Amniotic stem cell (primary cell): ENCODE measurements around the gene PAK5.

Experiments
- DNase-seq: peaks from one replicate; lab custom pipeline; 2025; lab: John Stamatoyannopoulos, UW

PAK5 gene

DNA sequence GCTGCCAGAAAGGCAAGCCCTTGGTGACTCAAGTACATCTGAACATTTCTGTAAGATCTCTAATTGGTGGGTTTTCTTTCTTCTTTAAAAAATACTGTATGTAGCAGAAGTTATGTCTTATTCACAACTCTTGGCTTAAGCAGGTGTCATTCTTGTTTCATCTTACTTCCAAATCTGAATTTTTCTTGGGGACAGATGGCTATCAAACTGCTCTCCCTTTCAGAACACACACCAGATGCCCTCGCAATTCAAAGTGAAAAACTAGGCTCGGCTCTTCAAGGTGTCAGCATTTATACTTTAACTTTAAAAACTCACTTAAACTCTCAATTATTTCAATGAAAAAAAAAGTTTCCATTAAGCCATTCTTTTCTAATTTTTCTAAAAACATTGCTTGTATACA, 49.7 kb downstream of the PAK5 start:
- no peak for DNase-seq

DNA sequence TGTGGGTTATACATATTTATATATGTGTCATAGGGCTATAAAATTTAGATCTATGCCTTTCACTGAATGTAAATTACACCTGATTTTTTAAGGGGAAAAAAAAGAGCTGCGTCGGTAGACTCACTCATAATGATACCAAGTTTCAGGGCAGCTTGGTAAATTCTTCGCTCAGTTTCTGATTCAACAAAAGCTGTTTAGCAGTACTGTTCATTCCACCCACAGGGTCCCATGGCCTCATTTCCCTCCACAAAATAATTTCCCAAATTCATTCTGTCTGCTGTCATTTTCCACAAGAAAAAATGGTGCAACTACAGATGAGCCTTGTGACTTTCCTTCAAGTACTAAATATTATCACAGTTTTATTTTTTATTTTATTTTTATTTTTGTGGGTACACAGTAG, 63.7 kb downstream of the PAK5 start:
- no peak for DNase-seq

DNA sequence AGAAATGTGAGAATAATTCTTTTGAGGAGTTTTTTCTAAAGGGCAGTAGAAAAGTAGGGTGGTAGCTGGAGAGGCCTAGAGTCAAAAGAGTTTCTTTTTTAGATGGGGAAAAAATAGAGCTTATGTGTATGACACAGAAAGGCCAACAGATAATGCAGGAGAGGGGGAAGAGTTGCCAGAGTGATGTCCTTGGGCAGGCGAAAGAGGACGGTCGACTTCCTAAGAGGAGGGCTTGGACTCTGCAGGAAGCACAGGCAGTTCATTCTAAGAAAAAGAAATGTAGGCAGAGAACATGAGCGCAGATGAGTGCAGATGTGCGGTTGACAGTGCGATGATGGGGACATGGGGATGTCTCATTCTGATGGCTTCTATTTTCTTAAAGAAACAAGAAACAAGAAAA, 68.9 kb downstream of the PAK5 start:
- no peak for DNase-seq

DNA sequence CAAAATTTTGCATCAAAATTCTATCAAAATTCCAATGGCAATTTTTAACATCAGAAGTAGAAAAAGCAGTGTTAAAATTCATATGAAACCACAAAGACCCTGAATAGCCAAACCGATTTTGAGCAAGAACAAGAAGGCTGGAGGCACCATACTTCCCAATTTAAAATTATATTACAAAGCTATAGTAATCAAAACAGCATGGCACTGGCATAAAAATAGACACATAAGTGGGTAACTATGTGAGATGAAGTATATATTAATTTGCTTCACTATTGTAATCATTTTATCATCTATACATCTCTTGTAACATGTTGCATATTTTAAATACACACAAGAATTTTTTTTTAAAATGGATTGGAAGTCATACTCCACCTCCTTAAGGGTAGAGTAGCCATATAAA, 77.4 kb downstream of the PAK5 start:
- DNase-seq, result no peak

DNA sequence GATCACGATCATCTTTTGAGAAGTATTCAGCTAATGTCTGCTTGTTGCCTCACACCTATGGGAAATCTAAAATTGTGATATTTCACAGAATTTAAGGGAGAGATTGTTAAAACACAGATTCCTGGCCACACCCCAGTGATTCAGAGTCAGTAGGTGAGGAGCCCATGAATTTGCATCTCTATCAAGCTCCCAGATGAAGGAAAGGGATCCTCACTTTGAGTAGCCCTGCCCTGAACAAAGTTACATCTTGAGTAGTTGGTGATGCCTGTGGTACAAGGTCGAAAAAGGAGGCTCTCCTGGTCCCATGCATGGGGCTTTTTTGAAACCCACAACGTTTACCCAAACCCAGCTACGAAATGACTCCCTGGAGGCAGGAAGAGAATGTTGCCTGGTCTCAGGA, 79.5 kb downstream of the PAK5 start:
- DNase-seq, result no peak

DNA sequence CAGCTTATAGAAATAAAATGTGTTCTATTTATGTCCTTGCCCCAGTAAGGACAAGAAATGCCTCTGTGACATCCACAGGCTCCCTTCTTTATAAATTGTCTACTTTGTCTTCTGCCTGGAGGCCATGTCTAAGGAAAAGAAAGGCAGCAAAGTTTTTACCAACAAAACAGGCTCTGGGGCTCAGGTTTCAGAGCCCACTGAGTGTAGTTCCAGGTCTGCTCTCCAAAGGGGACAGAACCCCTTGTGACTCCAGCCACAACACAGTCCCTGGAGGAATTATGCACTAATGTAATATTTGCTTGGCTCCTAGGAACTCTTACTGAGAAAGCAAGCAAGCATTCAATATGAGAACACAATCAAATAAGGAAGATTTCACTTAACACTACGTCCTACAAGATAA, 80.1 kb downstream of the PAK5 start:
- no peak for DNase-seq

DNA sequence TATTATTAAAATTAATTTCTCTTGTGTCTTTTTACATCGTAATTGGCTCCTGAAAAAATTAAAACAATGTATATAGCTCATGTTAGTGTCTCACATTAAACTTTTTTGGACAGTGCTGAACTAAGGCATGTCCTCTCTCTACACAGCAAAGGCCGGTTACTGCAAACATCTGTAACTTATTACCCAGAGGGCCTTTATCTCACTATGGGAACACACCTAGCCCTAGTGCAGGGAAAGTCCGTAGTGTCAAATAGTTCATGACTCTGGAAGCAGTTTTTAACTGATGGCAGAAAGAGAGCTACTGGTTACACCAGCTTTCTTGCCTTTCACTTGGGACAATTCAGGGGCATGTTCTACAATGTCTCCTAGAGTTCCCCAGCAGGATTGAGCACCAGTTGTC, 82.2 kb downstream of the PAK5 start:
- DNase-seq, result no peak

DNA sequence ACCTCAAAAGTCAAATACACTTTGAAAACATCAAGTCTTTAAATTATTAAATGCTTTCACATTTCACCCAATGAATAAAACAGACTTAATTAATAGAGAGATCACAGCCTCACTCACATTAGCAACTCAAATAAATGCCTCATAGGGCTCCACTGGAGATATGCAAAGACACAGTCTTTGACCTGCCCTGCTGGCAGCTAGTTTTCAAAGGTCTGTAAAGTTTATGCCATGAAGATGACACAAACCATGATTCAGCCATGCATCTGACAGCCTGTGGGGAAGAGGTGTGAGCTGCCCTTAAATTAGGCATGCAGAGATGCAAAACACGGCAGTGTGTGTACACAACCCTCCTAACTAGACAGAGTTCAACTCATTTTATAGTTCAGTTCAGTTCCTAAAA, 83.6 kb downstream of the PAK5 start:
- no peak for DNase-seq

DNA sequence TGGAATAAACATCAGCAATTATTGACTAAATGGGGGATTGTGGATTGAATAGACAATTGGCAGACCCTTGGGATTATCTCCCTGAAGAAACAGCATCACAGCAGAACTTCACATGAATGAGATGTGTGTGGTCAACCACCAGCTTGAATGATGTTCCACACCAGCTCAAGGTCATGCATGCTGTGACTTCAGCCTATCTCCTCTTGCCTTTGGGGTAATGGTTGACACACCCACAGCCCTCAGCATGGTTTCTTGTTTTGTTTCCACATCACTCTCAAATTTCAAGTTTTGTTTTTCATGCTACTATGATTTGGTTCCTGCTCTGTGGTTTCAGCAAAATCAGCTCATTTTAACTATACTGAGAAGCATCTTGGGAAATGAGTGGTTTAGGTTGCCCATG, 94.3 kb downstream of the PAK5 start:
- DNase-seq, result no peak

DNA sequence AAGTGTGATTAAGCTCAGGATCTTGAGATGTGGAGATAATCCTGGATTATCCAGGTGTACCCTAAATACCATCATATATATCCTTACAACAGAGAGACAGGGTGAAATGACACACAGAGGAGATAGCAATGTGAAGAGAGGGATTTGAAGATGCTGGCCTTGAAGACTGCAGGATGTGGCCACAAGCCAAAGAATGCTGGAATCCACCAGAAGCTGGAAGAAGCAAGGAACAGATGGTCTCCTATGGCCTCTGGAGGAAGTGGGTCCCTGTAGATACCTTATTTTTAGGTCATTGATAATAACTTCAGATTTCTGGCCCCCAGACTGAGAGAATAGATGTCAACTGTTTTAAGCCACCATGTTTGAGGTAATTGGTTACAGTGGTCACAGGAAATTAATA, 95.0 kb downstream of the PAK5 start:
- DNase-seq, result no peak

DNA sequence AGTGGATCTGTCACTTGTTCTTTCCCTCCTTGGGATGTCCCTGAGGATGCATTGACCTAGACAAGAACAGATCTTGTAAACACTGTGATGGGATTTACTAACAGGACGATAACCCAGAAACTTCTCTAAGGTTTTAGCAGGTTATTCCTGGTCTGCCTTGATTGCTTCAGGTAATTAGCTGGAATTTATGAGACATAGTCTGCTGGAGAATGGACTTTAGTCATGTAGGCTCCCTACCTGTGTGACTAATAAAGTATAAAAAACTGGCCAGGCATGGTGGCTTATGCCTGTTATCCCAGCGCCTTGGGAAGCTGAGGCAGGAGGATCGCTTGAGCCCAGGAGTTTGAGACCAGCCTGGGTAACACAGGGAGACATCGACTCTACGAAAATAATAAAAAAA, 96.1 kb downstream of the PAK5 start:
- DNase-seq, result no peak

DNA sequence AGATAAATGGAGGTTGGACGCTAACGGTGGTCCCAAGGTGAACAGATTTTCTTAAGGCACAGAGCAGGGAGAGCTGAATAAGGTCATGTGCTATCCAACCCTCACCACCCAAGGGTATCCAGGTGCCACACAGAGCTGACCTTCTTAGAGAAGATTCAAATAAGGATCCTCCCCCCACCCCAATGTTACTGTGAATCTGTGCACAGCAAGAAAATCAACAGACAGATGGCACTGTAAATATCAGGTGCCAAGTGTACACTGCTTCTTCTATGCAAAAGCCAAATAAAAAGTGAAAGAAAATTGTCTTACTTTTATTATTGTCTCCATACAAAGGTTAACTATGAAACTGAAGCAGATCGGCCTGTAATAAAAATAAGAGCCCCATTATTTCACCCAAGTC, 96.9 kb downstream of the PAK5 start:
- DNase-seq, result no peak

DNA sequence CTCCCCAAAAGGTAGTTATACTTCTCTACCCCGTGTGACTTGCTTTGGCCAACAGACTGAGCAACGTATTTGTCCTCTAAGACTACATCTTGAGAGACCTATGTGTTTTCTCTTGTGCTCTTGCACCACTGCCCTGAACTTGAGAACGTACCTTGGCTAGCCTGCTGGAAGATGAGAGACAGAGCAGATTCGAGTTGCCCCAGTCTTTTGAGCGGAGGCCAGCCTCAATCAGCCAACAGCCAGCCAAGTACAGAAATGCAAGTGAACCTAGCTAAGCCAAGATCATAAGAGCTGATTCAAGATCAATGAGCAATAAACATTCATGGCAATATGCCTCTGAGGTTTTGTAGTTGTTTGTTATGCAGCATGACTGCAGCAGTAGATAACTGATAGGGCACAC, 98.4 kb downstream of the PAK5 start:
- no peak for DNase-seq

DNA sequence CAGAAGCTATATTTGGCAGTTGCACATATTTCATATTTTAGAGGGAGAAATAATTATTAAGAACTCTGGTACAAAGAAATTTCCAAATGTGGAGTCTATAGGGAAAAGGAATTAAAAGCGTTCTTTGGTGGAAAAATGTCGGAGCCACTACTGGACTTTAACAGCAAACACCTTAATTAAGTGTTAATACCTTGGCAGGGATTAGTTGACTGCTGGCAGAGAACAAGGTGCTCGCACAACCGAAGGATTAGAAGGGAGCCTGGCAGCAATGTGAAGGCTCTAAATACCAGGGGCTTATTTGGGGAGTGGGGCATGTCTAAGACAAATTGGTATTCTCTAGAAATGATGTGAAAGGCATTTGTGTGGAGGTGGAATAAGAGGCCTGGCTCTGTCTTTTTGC, 98.9 kb downstream of the PAK5 start:
- DNase-seq, result no peak

DNA sequence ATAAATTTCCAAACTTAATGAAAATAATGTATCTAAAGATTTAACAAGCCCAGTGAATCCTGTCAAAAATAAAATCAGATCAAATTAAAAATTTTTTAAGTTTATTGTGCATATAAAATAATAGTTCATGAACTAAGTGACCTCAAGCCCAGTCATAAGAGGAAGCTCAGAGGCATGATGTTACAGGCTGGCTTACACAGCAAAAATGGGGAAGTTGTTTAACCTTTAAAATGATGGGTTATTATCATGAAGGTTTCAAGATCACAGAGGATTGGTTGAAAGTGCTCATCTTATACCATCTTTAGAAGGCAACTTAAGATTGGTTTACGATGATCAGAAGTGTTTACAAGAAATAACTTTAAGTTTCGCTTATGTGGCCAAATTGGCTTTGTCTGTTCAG, 102.5 kb downstream of the PAK5 start:
- DNase-seq, result no peak

DNA sequence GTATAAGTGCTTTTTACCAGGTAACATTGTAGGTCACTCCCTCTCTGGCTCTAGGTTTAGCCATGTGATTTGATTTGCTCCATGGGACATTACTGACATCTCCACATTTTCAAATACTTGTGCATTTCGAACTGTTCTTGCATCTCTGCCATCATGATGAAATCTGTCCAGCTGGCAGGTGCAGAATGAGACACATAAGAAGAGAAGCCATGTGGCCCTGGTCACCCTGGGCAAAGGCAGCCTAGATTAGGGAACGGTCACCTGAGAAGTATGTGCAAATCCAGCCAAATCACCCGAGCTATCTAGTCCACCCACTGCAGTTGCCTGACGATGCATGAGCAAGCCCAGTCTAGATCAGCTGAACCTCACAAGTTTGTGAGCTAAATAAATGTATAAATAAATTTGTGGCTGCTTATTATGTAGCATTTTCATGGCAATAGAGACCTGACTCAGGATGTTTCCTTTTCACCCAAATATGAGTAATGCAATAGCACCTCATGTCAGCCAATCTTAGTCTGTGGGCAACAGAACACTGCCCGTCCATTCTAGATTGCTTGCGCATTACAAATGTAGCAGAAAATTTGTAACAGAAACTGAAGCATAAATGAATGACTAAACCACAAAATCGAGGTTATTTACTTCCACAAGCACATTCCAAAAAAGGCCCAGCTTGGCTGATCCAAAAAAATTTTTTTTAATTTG, 115.2 kb downstream of the PAK5 start:
- no peak for DNase-seq

DNA sequence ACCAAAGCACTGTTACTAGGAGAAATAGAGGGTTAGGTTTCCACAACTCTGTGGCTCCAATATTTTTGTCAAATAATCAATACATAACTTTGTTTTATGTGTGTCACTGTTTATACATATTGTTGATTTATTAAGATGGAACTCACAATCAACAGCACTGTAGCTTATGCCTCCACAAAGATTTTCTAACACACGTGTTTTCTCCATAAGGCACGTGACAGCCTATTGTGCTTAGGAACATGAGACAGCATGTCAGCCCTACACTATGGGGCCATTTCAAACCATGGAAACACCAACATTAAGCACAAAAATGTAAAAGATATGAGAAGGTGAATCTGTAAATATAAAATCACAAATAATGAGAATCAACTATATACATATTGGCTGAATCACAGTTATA, 127.0 kb downstream of the PAK5 start:
- DNase-seq, result no peak

DNA sequence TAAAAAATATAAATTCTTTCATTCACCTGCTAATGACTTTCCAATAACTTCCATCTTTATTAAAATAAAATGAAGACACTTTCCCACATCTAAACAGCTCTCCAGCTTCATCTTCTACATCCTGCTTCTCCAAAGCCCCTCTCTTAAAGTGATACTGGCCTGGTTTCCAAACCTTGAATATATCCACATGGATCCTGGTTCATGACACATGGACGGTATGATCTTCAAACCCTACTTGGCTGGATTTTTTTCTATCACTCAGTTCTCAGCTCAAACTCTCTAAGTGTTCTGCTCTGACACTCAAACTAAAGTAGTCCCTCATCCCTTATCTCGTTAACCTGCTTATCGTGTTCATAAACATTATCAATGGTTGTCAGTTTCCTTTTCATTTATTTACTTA, 128.2 kb downstream of the PAK5 start:
- no peak for DNase-seq

DNA sequence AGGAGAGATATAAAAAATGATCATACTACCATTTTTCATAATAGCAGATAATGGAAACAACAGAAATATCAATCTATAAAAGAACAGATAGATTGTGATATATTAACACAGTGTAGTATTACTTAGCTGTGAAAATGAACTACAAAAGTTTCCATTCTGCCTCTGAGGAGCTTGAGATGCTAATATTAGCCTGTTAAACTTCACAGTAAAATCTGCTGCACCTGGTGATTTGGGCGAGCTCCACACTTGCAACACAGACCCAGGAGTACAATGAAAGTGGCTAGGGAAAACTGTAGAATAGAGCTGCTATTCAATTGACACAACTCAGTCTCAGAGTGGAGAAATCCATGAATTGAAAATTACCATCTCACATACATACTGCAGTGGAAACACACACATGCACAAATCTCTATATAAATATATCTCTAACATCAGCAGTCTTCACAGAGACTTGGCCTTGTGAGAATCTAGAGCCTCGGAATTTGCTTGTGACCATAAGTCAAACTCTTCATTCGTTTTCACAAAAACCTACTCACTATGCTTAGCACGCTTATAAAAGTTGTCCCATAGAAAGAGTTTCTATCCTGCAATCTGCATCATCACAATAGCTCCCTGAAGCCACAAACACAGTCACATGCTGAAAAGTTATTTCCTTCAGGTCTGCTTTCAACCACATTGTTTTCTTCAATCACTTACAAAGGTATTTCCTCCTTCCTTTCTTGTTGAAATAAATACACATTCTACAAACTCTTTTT, 133.0 kb downstream of the PAK5 start:
- DNase-seq, result no peak

DNA sequence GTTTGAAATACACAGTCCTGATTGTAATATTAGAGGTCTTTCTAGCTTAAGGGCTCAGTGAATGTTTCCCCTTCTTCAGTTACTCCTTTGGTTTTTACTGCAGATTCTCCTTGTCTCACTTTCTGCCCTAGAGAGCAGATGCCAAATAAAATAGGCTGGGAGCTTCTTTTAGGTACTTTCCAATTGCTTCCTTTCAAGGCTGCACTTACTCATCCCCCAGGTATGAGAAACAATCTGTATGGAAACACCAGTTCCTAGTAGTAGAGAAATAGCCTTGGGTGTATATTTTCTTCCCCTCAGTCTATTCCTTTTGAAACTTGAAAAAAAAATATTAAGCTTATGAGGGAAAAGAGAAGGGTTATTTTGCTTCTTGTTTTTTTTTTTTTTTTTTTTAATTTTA, 139.7 kb downstream of the PAK5 start:
- no peak for DNase-seq

DNA sequence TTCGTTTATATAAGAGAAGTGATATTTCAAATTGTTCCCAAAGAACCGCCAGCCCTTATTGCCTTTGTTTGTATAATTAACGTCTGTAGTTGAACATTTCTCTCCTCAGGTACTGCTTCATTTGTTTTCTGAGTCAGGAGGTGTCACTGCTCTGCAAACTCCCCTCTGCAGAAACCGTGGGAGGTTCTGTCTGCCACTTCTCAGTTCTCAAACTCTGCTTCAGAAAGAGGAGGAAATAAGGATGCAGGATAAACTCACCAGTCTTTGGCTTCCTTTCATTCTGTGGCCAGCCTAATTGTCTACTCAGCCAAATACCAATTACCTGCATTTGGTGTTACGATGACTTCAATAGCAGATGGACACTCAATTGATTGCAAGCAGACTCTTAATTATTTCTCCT, 149.8 kb downstream of the PAK5 start:
- no peak for DNase-seq

DNA sequence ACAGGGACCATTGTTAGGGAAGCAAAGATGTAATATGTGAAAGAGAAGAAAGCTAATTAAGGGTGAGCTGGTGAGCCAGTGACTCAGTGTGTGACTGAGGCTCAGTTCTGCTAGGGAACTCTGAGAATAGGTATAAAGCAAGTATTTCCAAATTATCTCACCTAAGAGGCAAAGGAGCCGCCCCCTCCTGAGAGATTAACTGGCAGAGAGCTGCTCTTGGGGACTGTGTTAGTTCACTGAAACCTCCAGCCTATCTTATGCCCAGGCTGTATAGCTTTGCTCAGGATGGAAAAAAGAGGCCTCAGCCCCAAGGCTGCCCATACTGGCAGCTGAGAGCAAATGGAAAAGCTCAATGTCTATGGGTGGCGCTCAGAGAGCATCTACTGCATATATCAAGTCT, 152.0 kb downstream of the PAK5 start:
- no peak for DNase-seq

DNA sequence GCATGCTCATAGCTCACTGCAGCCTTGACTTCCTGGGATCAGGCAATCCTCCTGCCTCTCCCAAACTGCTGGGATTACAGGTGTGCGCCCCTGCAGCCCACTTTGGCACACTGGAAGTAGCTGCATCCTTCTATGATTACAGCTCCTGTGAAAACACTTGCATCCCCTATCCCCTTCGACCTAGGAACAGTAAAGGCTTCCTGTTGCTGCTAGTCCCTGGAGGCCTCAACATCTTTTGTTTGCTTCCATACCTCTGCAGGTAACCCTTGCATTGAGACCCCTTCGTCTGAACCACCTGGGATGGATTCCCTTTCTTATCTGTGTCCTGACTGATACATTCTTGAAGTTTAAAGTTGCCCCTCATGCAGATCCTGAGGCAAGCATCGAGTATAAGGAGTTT, 152.4 kb downstream of the PAK5 start:
- no peak for DNase-seq

DNA sequence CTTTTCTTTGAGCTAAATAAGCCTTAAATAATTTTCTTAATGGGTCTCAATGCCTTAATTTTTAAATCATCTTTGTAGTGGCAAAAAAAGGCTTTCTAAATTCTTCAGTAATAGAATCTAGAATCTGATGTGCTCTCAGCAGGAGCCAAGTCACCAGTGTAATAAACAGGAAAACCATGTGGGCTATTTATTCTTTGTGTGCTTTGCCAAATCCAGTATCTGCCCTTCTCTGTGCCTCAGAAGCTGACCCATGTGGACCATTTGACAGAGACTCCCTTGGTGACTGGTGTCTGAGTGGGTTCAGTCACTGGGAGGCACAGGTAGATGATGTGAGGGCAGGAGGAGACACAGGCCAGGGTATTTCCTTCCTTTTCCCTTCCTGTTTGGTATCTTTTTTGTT, 152.9 kb downstream of the PAK5 start:
- no peak for DNase-seq
